SHP77 (cell line): ENCODE data around the gene LALBA.
"Not testable (repeated sequence)": the region's sequence is repeated elsewhere in the genome, so short reads cannot be mapped to it uniquely, and the experiment has no call there.

Experiments used
- DNase-seq, 2 experiments: peaks; one replicate each; lab custom pipeline; 2025; lab: John Stamatoyannopoulos, UW

Gene LALBA

GRCh38 chr12:48569946-48570345, at the start of gene LALBA:
LALBA (minus strand) TSS chr12:48570046; CDS start chr12:48570020, 26 bp downstream.
- DNase-seq: no peak

GRCh38 chr12:48618541-48618940, 48.7 kb upstream of the LALBA start:
- peak; percentile 38 to 47 for DNase-seq

DNA sequence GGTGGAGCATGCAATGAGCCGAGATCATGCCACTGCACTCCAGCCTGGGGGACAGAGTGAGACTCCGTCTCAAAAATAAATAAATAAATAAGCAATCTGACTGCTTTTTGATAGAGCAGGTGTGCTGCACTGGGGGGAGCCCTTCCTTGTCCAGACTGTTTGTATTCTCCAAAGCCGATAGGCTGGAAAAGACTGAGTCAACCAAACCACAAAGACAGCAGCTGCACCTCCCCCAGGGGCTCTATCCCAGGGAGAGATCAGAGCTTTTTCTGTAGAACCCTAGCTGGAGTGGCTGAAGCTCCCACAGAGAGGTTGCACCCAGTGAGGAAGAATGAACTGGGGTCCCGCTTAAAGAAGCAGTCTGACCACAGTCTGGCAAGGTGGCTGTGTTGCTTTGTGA, 45.8 kb upstream of the LALBA start:
- DNase-seq: no peak

- DNase-seq: no peak
These were observed 43.5 kb upstream of the LALBA start for GRCh38 chr12:48613321-48613720.

GRCh38 chr12:48602192-48602989, 32.5 kb upstream of the LALBA start:
- DNase-seq: no peak

GRCh38 chr12:48601013-48601756, 31.3 kb upstream of the LALBA start:
- no peak for DNase-seq

GRCh38 chr12:48600552-48600951, 30.7 kb upstream of the LALBA start:
- DNase-seq: no peak

DNA sequence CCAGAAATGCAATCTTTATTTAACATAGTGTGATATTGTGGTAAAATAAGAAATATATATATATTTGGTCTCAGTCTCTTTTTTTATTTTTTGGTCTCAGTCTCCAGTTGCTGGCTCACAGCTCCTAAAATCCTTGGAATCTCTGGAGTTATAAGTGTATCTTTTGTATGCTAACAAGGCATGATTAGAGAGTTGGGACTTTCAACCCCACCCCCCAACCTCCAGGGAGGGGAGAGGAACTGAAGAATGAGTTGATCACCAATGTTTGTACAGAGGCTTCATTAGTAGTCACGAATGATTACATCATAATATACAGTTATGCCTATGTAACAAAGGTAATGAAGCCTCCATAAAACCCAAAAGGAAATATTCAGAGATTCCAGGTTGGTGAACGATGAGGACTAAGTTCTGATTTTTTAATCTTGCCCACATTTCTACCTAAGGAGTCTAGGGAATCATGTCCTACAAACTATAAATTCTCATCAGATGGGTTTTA, 22.8 kb upstream of the LALBA start:
- no peak for DNase-seq

GRCh38 chr12:48586361-48586760, 16.5 kb upstream of the LALBA start:
- DNase-seq: no peak

- no peak for DNase-seq
These were observed 13.9 kb upstream of the LALBA start for GRCh38 chr12:48583728-48584127.

- no peak for DNase-seq
These were observed 11.0 kb upstream of the LALBA start for GRCh38 chr12:48580831-48581230.

DNA sequence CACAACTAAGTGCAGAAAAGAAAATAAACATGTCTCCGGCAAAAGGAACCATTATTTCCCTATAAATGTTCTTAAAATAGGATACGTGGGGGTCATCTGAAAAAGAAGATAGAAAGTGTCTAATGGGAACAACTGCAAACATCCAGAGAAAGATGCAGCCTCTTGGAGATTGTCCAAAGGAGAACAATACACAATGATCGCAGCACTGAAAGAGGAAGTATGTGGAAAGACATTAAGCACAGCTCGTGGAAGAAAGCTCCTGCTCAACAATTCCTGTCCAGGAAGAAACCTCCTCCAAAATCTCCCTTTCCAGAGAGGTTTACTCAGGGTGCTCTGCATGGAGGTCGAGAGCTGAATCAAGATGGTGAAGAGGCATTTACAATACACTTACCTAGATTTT, 2.5 kb upstream of the LALBA start:
- no peak for DNase-seq

- DNase-seq: no peak
These were observed 2.1 kb downstream of the LALBA start for GRCh38 chr12:48567731-48568130.

DNA sequence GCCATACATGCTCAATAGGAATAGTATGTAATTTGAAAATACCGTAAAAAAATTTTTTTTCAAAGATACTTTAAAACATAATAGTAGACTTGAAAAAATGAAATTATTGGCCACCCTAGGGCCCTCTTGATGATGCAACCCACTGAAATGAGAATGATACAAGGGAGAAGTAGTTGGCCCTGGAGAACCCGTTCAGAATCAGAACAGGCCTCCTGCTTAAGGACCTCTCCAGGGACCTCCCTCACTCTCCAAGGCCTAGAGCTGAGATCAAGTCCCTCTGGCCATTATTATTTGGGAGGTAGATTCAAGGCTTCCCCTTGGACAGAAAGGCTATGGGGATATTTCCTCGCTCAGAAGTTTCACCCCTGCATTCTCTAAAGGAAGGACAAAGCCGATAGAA, 11.9 kb downstream of the LALBA start:
- no peak for DNase-seq

- no peak for DNase-seq
These were observed 13.2 kb downstream of the LALBA start for GRCh38 chr12:48556631-48557030.

DNA sequence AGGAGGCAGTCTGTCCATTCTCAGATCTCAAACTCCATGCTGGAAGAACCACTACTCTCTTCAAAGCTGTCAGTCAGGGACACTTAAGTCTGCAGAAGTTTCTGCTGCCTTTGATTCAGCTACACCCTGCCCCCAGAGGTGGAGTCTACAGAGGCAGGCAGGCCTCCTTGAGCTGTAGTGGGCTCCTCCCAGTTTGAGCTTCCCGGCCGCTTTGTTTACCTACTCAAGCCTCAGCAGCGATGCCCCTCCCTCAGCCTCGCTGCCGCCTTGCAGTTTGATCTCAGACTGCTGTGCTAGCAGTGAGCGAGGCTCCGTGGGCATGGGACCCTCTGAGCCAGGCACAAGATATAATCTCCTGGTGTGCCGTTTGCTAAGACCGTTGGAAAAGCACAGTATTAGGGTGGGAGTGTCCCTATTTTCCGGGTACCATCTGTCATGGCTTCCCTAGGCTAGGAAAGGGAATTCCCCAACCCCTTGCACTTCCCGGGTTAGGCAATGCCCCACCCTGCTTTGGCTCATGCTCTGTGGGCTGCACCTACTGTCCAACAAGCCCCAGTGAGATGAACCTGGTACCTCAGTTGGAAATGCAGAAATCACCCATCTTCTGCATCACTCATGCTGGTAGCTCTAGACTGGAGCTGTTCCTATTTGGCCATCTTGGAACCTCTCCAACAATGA, 16.0 kb downstream of the LALBA start:
- DNase-seq: not testable (repeated sequence)

GRCh38 chr12:48551636-48552035, 18.2 kb downstream of the LALBA start:
- DNase-seq: not testable (repeated sequence)

- not testable (repeated sequence) for DNase-seq
These were observed 22.8 kb downstream of the LALBA start for GRCh38 chr12:48547012-48547411.

DNA sequence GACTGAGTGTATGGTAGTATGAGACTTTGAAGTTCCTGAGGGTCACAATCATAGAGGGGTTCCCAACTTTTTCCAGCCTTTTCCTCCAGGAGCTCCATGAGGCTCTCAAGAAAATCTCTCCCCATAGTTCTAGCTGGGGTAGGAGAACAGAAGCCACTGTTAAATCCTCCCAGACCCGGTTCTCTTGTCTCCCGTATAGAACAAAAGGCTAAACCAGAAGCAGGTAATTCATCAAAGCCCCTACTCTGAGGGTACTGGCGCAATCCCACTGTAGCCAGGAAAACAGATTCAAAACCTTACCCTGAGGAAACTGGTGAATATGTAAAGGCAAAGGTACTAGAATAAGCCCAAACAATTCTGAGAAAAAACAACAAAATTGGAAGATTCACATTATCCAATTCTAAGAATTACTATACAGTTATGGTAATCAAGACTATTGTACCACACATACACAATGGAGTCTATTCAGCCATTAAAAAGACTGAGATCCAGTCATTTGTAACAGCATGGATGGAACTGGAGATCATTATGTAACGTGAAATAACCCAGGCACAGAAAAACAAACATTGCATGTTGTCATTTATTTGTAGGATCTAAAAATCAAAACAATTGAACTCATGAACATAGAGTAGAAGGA, 23.9 kb downstream of the LALBA start:
- DNase-seq: no peak

DNA sequence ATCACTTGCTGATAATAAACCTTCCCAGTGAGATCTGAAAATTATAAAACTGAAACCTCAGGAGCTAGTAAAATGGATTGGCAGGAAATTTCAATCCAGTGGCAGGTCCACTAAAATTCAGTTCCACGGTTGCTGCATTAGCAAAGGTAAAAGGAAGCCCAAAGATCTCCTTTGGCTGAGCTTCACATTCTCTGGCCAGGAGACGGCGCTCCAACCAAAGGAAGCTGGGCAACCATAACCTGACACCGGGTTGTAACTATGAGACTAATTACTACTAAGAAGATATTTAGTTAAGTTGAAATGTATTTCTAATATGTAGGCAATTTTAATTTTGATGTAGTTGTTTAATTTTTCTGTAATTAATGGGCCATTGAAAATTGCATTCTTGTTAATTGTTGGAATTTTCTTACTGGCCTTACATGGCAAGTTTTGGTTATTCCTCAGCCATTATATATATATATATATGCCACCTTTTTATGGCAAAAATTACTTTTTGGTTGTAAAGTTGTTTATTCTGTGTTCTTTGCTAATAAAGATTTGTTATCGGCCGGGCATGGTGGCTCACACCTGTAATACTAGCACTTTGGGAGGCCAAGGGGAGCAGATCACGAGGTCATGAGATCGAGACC, 27.4 kb downstream of the LALBA start:
- DNase-seq: peak; percentile 7 to 15

DNA sequence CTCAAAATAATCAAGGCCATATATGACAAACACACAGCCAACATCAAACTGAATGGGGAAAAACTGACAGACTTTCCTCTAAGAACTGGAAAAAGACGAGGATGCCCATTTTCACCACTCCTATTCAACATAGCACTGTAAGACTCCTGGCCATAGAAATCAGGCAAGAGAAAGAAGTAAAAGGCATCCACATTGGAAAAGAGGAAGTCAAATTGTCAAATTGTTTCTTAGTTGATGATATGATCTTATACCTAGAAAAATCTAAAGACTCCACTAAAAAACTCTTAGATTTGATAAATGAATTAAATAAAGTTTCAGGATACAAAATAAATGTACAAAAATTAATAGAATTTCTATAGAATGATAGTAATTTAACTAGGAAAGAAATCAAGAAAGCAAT, 33.2 kb downstream of the LALBA start:
- no peak for DNase-seq

DNA sequence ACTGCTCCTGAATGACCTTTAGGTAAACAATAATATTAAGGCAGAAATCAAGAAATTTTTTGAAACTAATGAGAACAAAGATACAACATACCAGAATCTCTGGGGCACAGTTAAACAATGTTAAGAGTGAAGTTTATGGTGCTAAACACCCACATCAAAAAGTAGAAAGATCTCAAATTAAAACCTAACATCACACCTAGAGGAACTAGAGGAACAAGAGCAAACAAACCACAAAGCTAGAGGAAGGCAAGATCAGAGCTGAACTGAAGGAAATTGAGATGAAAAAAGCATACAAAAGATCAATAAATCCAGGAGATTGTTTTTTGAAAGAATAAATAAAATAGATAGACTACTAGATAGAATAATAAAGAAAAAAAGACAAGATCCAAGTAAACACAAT, 37.2 kb downstream of the LALBA start:
- DNase-seq: no peak
